ENCODE measurements around the gene DR1. TPM values are rescaled to one million over a fixed set of nuclear protein-coding genes. Genes with fewer than 3 reads are reported as not detected.

DR1 gene
- total RNA-seq, 1 donor from 2014 or later, result 78.3 TPM

DNA sequence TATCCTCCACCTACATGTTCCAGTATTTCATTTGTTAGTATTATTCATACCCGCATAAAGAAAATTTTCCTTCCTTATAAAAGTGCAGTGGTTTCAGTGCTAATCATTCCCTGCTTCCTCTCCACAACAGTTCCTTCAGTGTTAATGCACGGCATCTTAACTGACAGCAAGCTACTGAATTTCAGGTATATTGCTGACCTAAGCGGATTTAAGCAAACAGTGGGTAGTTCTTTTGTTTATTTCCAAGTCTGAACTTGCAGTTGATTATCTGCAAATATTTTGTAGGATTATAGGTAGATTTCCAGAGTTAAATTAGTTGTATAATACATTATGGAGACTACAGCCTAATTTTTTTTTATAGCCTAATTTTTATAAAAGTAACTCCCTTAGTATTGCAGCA lies 15.1 kb upstream of the DR1 start:
- Histone ChIP-seq H3K4me2 (no peak overlapping the region), H3K27ac (no peak overlapping the region), H3K79me2 (ENCODE audit: low read depth) (no peaks in the 10 kb centered on the region), H3K27me3 (no peaks in the 10 kb centered on the region), H4K20me1 (ENCODE audit: low read depth) (no peaks in the 10 kb centered on the region), H3K4me1 (no peaks in the 10 kb centered on the region), H3K9me3 (ENCODE audit: low read depth) (no peaks in the 10 kb centered on the region), H3K4me3 (no peak overlapping the region), H3F3A (ENCODE audit: low read depth) (peaks cover 11% of the 10 kb centered on the region), H3K9ac (no peak overlapping the region), H3K36me3 (no peaks in the 10 kb centered on the region), H2AFZ (replicated peaks) (no peak overlapping the region)
- Mint-ChIP-seq H3K27ac (no peak overlapping the region), H3K4me3 (no peak overlapping the region), H3K9me3 (no peaks in the 10 kb centered on the region), H3K36me3 (no peaks in the 10 kb centered on the region), H3K27me3 (ENCODE audit: insufficient read depth, low read depth) (no peaks in the 10 kb centered on the region), H3K4me1 (no peaks in the 10 kb centered on the region)
- DNase-seq (ENCODE audit: low spot score), result no peak
- no peak for TF ChIP-seq EZH2phosphoT487 (IDR thresholded peaks at IDR 0.05)
- TF ChIP-seq EZH2 (IDR thresholded peaks at IDR 0.05), result no peak
- TF ChIP-seq, protein P1, sequence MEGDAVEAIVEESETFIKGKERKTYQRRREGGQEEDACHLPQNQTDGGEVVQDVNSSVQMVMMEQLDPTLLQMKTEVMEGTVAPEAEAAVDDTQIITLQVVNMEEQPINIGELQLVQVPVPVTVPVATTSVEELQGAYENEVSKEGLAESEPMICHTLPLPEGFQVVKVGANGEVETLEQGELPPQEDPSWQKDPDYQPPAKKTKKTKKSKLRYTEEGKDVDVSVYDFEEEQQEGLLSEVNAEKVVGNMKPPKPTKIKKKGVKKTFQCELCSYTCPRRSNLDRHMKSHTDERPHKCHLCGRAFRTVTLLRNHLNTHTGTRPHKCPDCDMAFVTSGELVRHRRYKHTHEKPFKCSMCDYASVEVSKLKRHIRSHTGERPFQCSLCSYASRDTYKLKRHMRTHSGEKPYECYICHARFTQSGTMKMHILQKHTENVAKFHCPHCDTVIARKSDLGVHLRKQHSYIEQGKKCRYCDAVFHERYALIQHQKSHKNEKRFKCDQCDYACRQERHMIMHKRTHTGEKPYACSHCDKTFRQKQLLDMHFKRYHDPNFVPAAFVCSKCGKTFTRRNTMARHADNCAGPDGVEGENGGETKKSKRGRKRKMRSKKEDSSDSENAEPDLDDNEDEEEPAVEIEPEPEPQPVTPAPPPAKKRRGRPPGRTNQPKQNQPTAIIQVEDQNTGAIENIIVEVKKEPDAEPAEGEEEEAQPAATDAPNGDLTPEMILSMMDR (IDR thresholded peaks at IDR 0.05), result no peak

DNA sequence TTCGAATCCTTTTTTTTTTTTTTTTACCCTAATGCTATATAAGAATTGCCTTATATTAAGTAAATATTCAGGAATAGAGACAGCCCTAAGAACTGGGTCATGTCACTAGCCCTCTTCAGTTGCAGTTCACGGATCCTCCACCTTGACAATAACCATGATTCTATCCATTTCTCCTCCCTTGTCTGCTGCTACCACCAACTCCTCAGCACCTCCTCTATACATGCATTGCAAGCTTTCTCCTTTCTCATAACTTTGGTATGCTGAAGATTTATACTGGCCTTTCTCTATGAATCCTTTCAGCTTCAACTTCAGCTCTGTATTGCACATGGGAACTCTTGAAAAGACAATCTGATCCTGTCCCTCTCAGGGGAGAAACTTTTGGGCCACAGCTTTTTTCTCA lies 14.3 kb upstream of the DR1 start:
- H3K9me3 Mint-ChIP-seq, result no peaks in the 10 kb centered on the region
- no peak overlapping the region for H3K27ac ChIP-seq
- no peak overlapping the region for H2AFZ ChIP-seq (replicated peaks)
- peaks cover 11% of the 10 kb centered on the region for H3F3A ChIP-seq (ENCODE audit: low read depth)
- H3K4me2 ChIP-seq, result no peak overlapping the region
- no peak overlapping the region for H3K4me3 ChIP-seq
- H3K9ac ChIP-seq, result no peak overlapping the region
- H3K9me3 ChIP-seq (ENCODE audit: low read depth), result no peaks in the 10 kb centered on the region
- H3K36me3 ChIP-seq, result no peaks in the 10 kb centered on the region
- no peaks in the 10 kb centered on the region for H3K4me1 ChIP-seq
- no peaks in the 10 kb centered on the region for H3K36me3 Mint-ChIP-seq
- H3K4me1 Mint-ChIP-seq, result no peaks in the 10 kb centered on the region
- no peaks in the 10 kb centered on the region for H3K27me3 Mint-ChIP-seq (ENCODE audit: insufficient read depth, low read depth)
- H3K4me3 Mint-ChIP-seq, result no peak overlapping the region
- no peaks in the 10 kb centered on the region for H3K27me3 ChIP-seq
- no peaks in the 10 kb centered on the region for H4K20me1 ChIP-seq (ENCODE audit: low read depth)
- H3K27ac Mint-ChIP-seq, result no peak overlapping the region
- TF ChIP-seq EZH2 (IDR thresholded peaks at IDR 0.05) (no peak), EZH2phosphoT487 (IDR thresholded peaks at IDR 0.05) (no peak)
- TF ChIP-seq, protein P1 (IDR thresholded peaks at IDR 0.05), result no peak
- no peaks in the 10 kb centered on the region for H3K79me2 ChIP-seq (ENCODE audit: low read depth)
- DNase-seq (ENCODE audit: low spot score), result no peak

DNA sequence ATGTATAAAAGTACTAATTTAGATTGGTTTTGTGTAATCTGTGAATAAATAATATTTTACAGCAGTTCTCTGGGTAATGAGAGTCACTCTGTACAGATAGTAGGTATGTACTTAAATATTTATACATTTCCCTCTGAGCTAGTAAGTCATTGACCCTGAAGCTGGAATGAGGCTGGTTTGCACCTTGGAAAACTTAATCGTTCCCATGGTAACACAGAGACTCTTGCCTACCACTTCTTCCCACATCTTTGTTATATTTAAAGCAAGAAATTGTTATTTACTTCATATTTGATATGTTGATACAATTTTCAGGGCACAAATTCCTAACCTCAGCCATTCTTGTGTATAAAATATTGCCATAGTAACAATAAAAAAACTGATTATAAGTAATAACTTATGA lies 13.3 kb upstream of the DR1 start:
- no peaks in the 10 kb centered on the region for H3K9me3 ChIP-seq (ENCODE audit: low read depth)
- H3F3A ChIP-seq (ENCODE audit: low read depth), result peaks cover 11% of the 10 kb centered on the region
- no peak overlapping the region for H3K4me2 ChIP-seq
- H3K27me3 ChIP-seq, result no peaks in the 10 kb centered on the region
- Mint-ChIP-seq H3K9me3 (no peaks in the 10 kb centered on the region), H3K4me1 (no peaks in the 10 kb centered on the region), H3K27me3 (ENCODE audit: insufficient read depth, low read depth) (no peaks in the 10 kb centered on the region), H3K36me3 (peaks cover 3% of the 10 kb centered on the region), H3K27ac (no peak overlapping the region), H3K4me3 (no peak overlapping the region)
- H3K4me1 ChIP-seq, result no peaks in the 10 kb centered on the region
- no peak for DNase-seq (ENCODE audit: low spot score)
- no peaks in the 10 kb centered on the region for H4K20me1 ChIP-seq (ENCODE audit: low read depth)
- H2AFZ ChIP-seq (replicated peaks), result no peak overlapping the region
- H3K4me3 ChIP-seq, result no peak overlapping the region
- TF ChIP-seq, protein P1 (IDR thresholded peaks at IDR 0.05), result no peak
- H3K9ac ChIP-seq, result no peak overlapping the region
- H3K27ac ChIP-seq, result no peak overlapping the region
- no peaks in the 10 kb centered on the region for H3K36me3 ChIP-seq
- H3K79me2 ChIP-seq (ENCODE audit: low read depth), result no peaks in the 10 kb centered on the region
